IMR-90 (cell line): ENCODE measurements around the gene EMC8. TPM values are rescaled to one million over a fixed set of nuclear protein-coding genes. Genes with fewer than 3 reads are reported as not detected.

Experiments
- ATAC-seq: fragments of 200-7000 bp; cut with Tn5 transposase; 2 replicates; pipeline ENCODE4 v1.9.1; 2020; ENCODE audit warnings: low read depth, mild to moderate bottlenecking, moderate library complexity
- BruUV-seq: library from RNA; stranded (reverse); fragments of 400-500 nt; replicated peaks from 2 replicates; lab custom pipeline; 2021; lab: Mats Ljungman, UMichigan
- CTCF ChIA-PET: fragments of 300-600 bp; formaldehyde crosslinking; extraction: SDS; loops from one replicate; lab custom pipeline; 2021; ENCODE audit warnings: antibody characterized with exemption; lab: Yijun Ruan, JAX
- POLR2A ChIA-PET: fragments of 300-600 bp; sonication (Branson Sonifier 250); formaldehyde crosslinking; loops from one replicate; lab custom pipeline; 2022; ENCODE audit warnings: antibody characterized with exemption; ENCODE audit not compliant: unreplicated experiment; lab: Charles Lee
- DNase-seq: peaks from one replicate; pipeline ENCODE4 v3.0.0; 2013
- H2AFZ ChIP-seq: replicated peaks from 2 replicates; pipeline ENCODE3; 2013; ENCODE audit warnings: low read length, mild to moderate bottlenecking; ENCODE audit not compliant: poor library complexity
- H2AK5ac ChIP-seq: 2 replicates; pipeline ENCODE4 v1.6.1; 2013; ENCODE audit warnings: low read depth, low read length, inconsistent platforms
- H2AK9ac ChIP-seq: replicated peaks from 2 replicates; pipeline ENCODE3; 2013; ENCODE audit warnings: mild to moderate bottlenecking, low read depth, low read length, moderate library complexity; ENCODE audit not compliant: poor library complexity
- H2BK120ac ChIP-seq: 2 replicates; pipeline ENCODE4 v1.6.1; 2013; ENCODE audit warnings: low read depth, low read length, inconsistent platforms
- H2BK15ac ChIP-seq: 3 replicates; pipeline ENCODE4 v1.6.1; 2013; ENCODE audit warnings: low read depth, low read length, inconsistent platforms
- H2BK20ac ChIP-seq: 2 replicates; pipeline ENCODE4 v1.6.1; 2013; ENCODE audit warnings: low read depth, mild to moderate bottlenecking, inconsistent platforms, low read length, moderate library complexity
- H2BK5ac ChIP-seq: 2 replicates; pipeline ENCODE4 v1.6.1; 2013; ENCODE audit warnings: mild to moderate bottlenecking, low read depth, low read length, inconsistent platforms; ENCODE audit not compliant: poor library complexity, severe bottlenecking
- H3K14ac ChIP-seq: replicated peaks from 2 replicates; pipeline ENCODE4 v1.6.1; 2013; ENCODE audit warnings: low read depth, low read length, inconsistent platforms
- H3K18ac ChIP-seq: 2 replicates; pipeline ENCODE4 v1.6.1; 2013; ENCODE audit warnings: low read depth, low read length, control low read depth
- H3K23ac ChIP-seq: 2 replicates; pipeline ENCODE4 v1.6.1; 2013; ENCODE audit warnings: low read depth, low read length, inconsistent platforms
- H3K27ac ChIP-seq: 2 replicates; pipeline ENCODE4 v1.5.1; 2013; ENCODE audit warnings: mild to moderate bottlenecking, control low read depth, low read length; ENCODE audit not compliant: insufficient read depth
- H3K27me3 ChIP-seq: 2 replicates; pipeline ENCODE4 v1.6.1; 2013; ENCODE audit warnings: low read length; ENCODE audit not compliant: control insufficient read depth, insufficient read depth
- H3K36me3 ChIP-seq: 2 replicates; pipeline ENCODE4 v1.6.1; 2013; ENCODE audit warnings: low read length, mixed read lengths; ENCODE audit not compliant: control insufficient read depth, insufficient read depth
- H3K4ac ChIP-seq: 2 replicates; pipeline ENCODE4 v1.6.1; 2013; ENCODE audit warnings: low read depth, low read length, inconsistent platforms
- H3K4me1 ChIP-seq: 2 replicates; pipeline ENCODE4 v1.6.1; 2013; ENCODE audit warnings: low read length, mixed read lengths; ENCODE audit not compliant: control insufficient read depth, insufficient read depth
- H3K4me2 ChIP-seq: 2 replicates; pipeline ENCODE4 v1.6.1; 2013; ENCODE audit warnings: low read depth, mild to moderate bottlenecking, control low read depth, low read length, moderate library complexity
- H3K4me3 ChIP-seq: 2 replicates; pipeline ENCODE4 v1.5.1; 2013; ENCODE audit warnings: low read depth, mild to moderate bottlenecking, control low read depth, low read length, moderate library complexity; ENCODE audit not compliant: insufficient read depth
- H3K56ac ChIP-seq: 2 replicates; pipeline ENCODE4 v1.6.1; 2013; ENCODE audit warnings: low read length, inconsistent platforms; ENCODE audit not compliant: insufficient read depth; ENCODE audit errors: extremely low read depth
- H3K79me1 ChIP-seq, 2 experiments: 2 replicates each; pipeline ENCODE4 v1.6.1; 2013; ENCODE audit warnings: low read length in 2 of 2, inconsistent platforms in 1 of 2, low read depth in 1 of 2
- H3K9ac ChIP-seq: 2 replicates; pipeline ENCODE4 v1.6.1; 2013; ENCODE audit warnings: low read depth, low read length, control low read depth
- H3K9me1 ChIP-seq: 2 replicates; pipeline ENCODE4 v1.6.1; 2013; ENCODE audit warnings: low read length, inconsistent platforms; ENCODE audit not compliant: insufficient read depth
- H3K9me3 ChIP-seq: 2 replicates; pipeline ENCODE4 v1.6.1; 2013; ENCODE audit warnings: low read length; ENCODE audit not compliant: control insufficient read depth, insufficient read depth
- H4K20me1 ChIP-seq: 2 replicates; pipeline ENCODE4 v1.6.1; 2013; ENCODE audit warnings: low read length, inconsistent platforms; ENCODE audit not compliant: insufficient read depth
- H4K5ac ChIP-seq: 2 replicates; pipeline ENCODE4 v1.6.1; 2013; ENCODE audit warnings: mild to moderate bottlenecking, low read depth, low read length, control low read depth
- H4K8ac ChIP-seq, 2 experiments: 2 replicates each; pipeline ENCODE4 v1.6.1; 2013; ENCODE audit warnings: low read depth in 2 of 2, low read length in 2 of 2, control low read depth in 1 of 2, inconsistent platforms in 1 of 2
- H4K91ac ChIP-seq: 2 replicates; pipeline ENCODE4 v1.6.1; 2013; ENCODE audit warnings: low read depth, low read length, inconsistent platforms; ENCODE audit not compliant: insufficient read depth
- ELK1 ChIP-seq: fragments of 150-350 bp; IDR thresholded peaks from 2 replicates; pipeline ENCODE4 v1.6.1; 2016; ENCODE audit warnings: low read depth, mild to moderate bottlenecking, low read length, moderate library complexity, borderline replicate concordance
- FOS ChIP-seq: fragments of 150-350 bp; IDR thresholded peaks from 2 replicates; pipeline ENCODE4 v1.6.1; 2016; ENCODE audit warnings: low read depth, low read length
- MAFK ChIP-seq: IDR thresholded peaks from 2 replicates; pipeline ENCODE4 v1.6.1; 2012; ENCODE audit warnings: low read depth, low read length, improper control_type of control experiment
- MXI1 ChIP-seq: IDR thresholded peaks from 2 replicates; pipeline ENCODE4 v1.6.1; 2012; ENCODE audit warnings: low read depth, mild to moderate bottlenecking, low read length, moderate library complexity, borderline replicate concordance
- NFE2L2 ChIP-seq: fragments of 150-350 bp; IDR thresholded peaks from 2 replicates; pipeline ENCODE4 v1.6.1; 2016; ENCODE audit warnings: low read depth, mild to moderate bottlenecking, low read length
- RAD21 ChIP-seq: IDR thresholded peaks from 2 replicates; pipeline ENCODE4 v1.6.1; 2012; ENCODE audit warnings: low read length, improper control_type of control experiment
- RCOR1 ChIP-seq: IDR thresholded peaks from 2 replicates; pipeline ENCODE4 v1.6.1; 2012; ENCODE audit warnings: mild to moderate bottlenecking, low read length, improper control_type of control experiment; ENCODE audit not compliant: insufficient replicate concordance
- RFX5 ChIP-seq: IDR thresholded peaks from 2 replicates; pipeline ENCODE4 v1.8.0; 2012; ENCODE audit warnings: low read depth, mild to moderate bottlenecking, low read length, moderate library complexity
- WGBS, 2 experiments: methylation state at CpG; one replicate each; pipeline versions ENCODE4 v1.1.5 to v1.1.7; 2013; ENCODE audit warnings: missing lambda C conversion rate in 2 of 2; ENCODE audit not compliant: insufficient read length in 1 of 2; ENCODE audit errors: extremely low coverage in 2 of 2; 5-methylcytosine and 5-hydroxymethylcytosine counted together
- dilution Hi-C: fragments of 300-500 bp; cut with HindIII; formaldehyde crosslinking; loops from one replicate; pipeline ENCODE4 v1.14.3; 2018; ENCODE audit warnings: low sequenced_read_pairs; ENCODE audit not compliant: unreplicated experiment
- in situ Hi-C: fragments of 300-500 bp; cut with MboI; formaldehyde crosslinking; loops from 3 replicates; pipeline ENCODE4 v1.14.3; 2019; ENCODE audit warnings: low sequenced_read_pairs, inconsistent platforms, mixed read lengths
- intact Hi-C: fragments of 100-400 bp; cut with micrococcal nuclease; formaldehyde crosslinking; loops from 2 replicates; pipeline ENCODE4 v1.10.0; 2022
- polyA plus RNA-seq, 3 experiments: library from polyadenylated mRNA; depleted of rRNA; stranded (reverse); fragments of >200 nt; gene quantifications; 2 replicates each; pipeline ENCODE4 v1.2.3, GENCODE V29; 2012; ENCODE audit warnings: low replicate concordance in 1 of 3
- total RNA-seq: library from RNA; depleted of rRNA; stranded (reverse); fragments of >200 nt; gene quantifications from 2 replicates; pipeline ENCODE4 v1.2.3, GENCODE V29; 2012

Gene EMC8
- total and polyA plus RNA-seq, 2 of the 4 experiments (the other 2 are of a cell fraction): 23.7 to 48.9 TPM

DNA sequence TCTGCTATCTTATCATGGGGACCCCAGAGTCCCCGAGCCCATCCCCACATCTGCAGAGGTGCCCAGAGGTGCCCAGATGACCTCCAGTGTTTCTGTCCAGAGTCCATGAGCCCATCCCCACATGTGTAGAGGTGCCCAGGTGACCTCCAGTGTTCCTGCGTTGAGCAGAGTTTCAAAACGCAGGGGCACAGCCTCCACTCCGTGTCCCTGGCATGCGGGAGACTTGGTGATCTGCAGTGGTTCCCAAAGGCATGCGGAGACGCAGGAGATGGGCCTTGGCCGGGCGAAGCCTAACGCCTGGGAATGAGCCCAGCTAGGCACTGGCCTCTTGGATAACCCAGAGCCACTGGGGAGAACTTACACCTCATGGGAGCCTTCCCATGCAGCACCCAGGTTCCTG is 41.5 kb upstream of the EMC8 start:
- in situ Hi-C loops: no loop called here
- 77% methylated on average over 10 of the region's 10 CpGs; no CpG with 5 or more reads in 1 of the 2 experiments for WGBS, 2 experiments
- H2BK5ac ChIP-seq: no peak overlapping the region

More for the DNA sequence above, 41.5 kb upstream of the EMC8 start:
- ATAC-seq (no peak), DNase-seq (no peak)
- Histone ChIP-seq H3K4me1 (no peaks in the 10 kb centered on the region; the same call in 1 of the 2 replicates), H3K27me3 (peaks cover 76% of the 10 kb centered on the region), H2BK15ac (no peak overlapping the region), H2BK20ac (no peak overlapping the region), H3K4ac (no peak overlapping the region), H2AK5ac (no peak overlapping the region), H2BK120ac (no peak overlapping the region), H3K23ac (no peak overlapping the region), H3K9ac (no peak overlapping the region), H4K20me1 (no peaks in the 10 kb centered on the region), H4K91ac (no peak overlapping the region), H2AK9ac (no peak overlapping the region), H3K9me1 (no peaks in the 10 kb centered on the region), H3K9me3 (peaks cover 5% of the 10 kb centered on the region), H3K27ac (no peak overlapping the region), H3K14ac (no peak overlapping the region), H3K18ac (no peak overlapping the region), H4K8ac (no peak overlapping the region), H3K79me1 (no peaks in the 10 kb centered on the region), H3K36me3 (no peaks in the 10 kb centered on the region), H2AFZ (no peak overlapping the region), H4K5ac (no peak overlapping the region), H3K56ac (no peak overlapping the region), H3K4me3 (no peak overlapping the region), H3K4me2 (no peak overlapping the region)
- dilution Hi-C loops: no loop called here
- ChIA-PET CTCF (no interaction called here), POLR2A (no interaction called here)
- intact Hi-C loops: no loop called here
- TF ChIP-seq RAD21: no peak
- TF ChIP-seq RCOR1: no peak
- TF ChIP-seq NFE2L2: no peak
- no peak for TF ChIP-seq RFX5
- no peak for TF ChIP-seq ELK1
- no peak for TF ChIP-seq MXI1
- TF ChIP-seq FOS: no peak
- TF ChIP-seq MAFK: no peak
- no TSS peak for BruUV-seq
